ENCODE results near the gene UGT2A3. TPM values are rescaled to one million over a fixed set of nuclear protein-coding genes. Genes with fewer than 3 reads are reported as not detected.
"Not testable (repeated sequence)": the region's sequence is repeated elsewhere in the genome, so short reads cannot be mapped to it uniquely, and the experiment has no call there.

Gene UGT2A3
- total RNA-seq: not detected
- long read RNA-seq: 0 reads

- ATAC-seq (ENCODE audit: poor library complexity) (no peak), DNase-seq (no peak)
- intact Hi-C loops (cut with DNase I): no loop called here
Observed at GRCh38 chr4:68951078-68951805, at the start of gene UGT2A3. UGT2A3 (minus strand) TSS chr4:68951804; CDS start chr4:68951760, 44 bp downstream.

GRCh38 chr4:68997040-68997439 lies 45.4 kb upstream of the UGT2A3 start:
- no peak for ATAC-seq (ENCODE audit: poor library complexity)
- intact Hi-C loops (cut with DNase I): no loop called here
- DNase-seq: no peak

- no peak for ATAC-seq (ENCODE audit: poor library complexity)
- intact Hi-C loops (cut with DNase I): no loop called here
Observed at GRCh38 chr4:68995292-68995691, 43.7 kb upstream of the UGT2A3 start.

GRCh38 chr4:68987007-68987406 lies 35.4 kb upstream of the UGT2A3 start:
- ATAC-seq (ENCODE audit: poor library complexity) (no peak), DNase-seq (no peak)
- intact Hi-C loops (cut with DNase I): no loop called here

More at GRCh38 chr4:68995292-68995691, 43.7 kb upstream of the UGT2A3 start:
- DNase-seq: no peak

- ATAC-seq (ENCODE audit: poor library complexity): no peak
- intact Hi-C loops (cut with DNase I): no loop called here
Observed at GRCh38 chr4:68985442-68985841, 33.8 kb upstream of the UGT2A3 start.

GRCh38 chr4:68984947-68985346 lies 33.3 kb upstream of the UGT2A3 start:
- ATAC-seq (ENCODE audit: poor library complexity) (no peak), DNase-seq (no peak)
- intact Hi-C loops (cut with DNase I): no loop called here

More at GRCh38 chr4:68985442-68985841, 33.8 kb upstream of the UGT2A3 start:
- no peak for DNase-seq

- intact Hi-C loops (cut with DNase I): no loop called here
- DNase-seq (no peak), ATAC-seq (ENCODE audit: poor library complexity) (no peak)
Observed at GRCh38 chr4:68963374-68963773, 11.8 kb upstream of the UGT2A3 start.

- DNase-seq (no peak), ATAC-seq (ENCODE audit: poor library complexity) (no peak)
- intact Hi-C loops (cut with DNase I): no loop called here
Observed at GRCh38 chr4:68962868-68963267, 11.3 kb upstream of the UGT2A3 start.

- intact Hi-C loops (cut with DNase I): no loop called here
- ATAC-seq (ENCODE audit: poor library complexity): no peak
- DNase-seq: no peak
Observed at GRCh38 chr4:68960294-68961163, 8.9 kb upstream of the UGT2A3 start.

GRCh38 chr4:68959085-68959484 lies 7.5 kb upstream of the UGT2A3 start:
- DNase-seq; intact Hi-C loops (cut with DNase I); ATAC-seq (ENCODE audit: poor library complexity): not testable (repeated sequence)

- ATAC-seq (ENCODE audit: poor library complexity) (no peak), DNase-seq (no peak)
- intact Hi-C loops (cut with DNase I): no loop called here
Observed at GRCh38 chr4:68954126-68954525, 2.5 kb upstream of the UGT2A3 start.

- intact Hi-C loops (cut with DNase I): no loop called here
- ATAC-seq (ENCODE audit: poor library complexity): no peak
- no peak for DNase-seq
Observed at GRCh38 chr4:68953056-68953596, 1.5 kb upstream of the UGT2A3 start.

GRCh38 chr4:68951806-68952585 lies 392 bp upstream of the UGT2A3 start:
- ATAC-seq (ENCODE audit: poor library complexity) (no peak), DNase-seq (no peak)
- intact Hi-C loops (cut with DNase I): no loop called here

GRCh38 chr4:68950033-68950432 lies 1.6 kb downstream of the UGT2A3 start:
- ATAC-seq (ENCODE audit: poor library complexity) (no peak), DNase-seq (no peak)
- intact Hi-C loops (cut with DNase I): no loop called here

GRCh38 chr4:68948985-68949384 lies 2.6 kb downstream of the UGT2A3 start:
- intact Hi-C loops (cut with DNase I): no loop called here
- no peak for ATAC-seq (ENCODE audit: poor library complexity)
- no peak for DNase-seq

- no peak for DNase-seq
- intact Hi-C loops (cut with DNase I): no loop called here
- ATAC-seq (ENCODE audit: poor library complexity): no peak
Observed at GRCh38 chr4:68948044-68948743, 3.4 kb downstream of the UGT2A3 start.

GRCh38 chr4:68929076-68929737 lies 22.4 kb downstream of the UGT2A3 start:
- intact Hi-C loops (cut with DNase I): no loop called here
- no peak for ATAC-seq (ENCODE audit: poor library complexity)
- DNase-seq: no peak

- intact Hi-C loops (cut with DNase I): no loop called here
- DNase-seq (no peak), ATAC-seq (ENCODE audit: poor library complexity) (no peak)
Observed at GRCh38 chr4:68927165-68927564, 24.4 kb downstream of the UGT2A3 start.

Data from Right ventricle myocardium superior (tissue), 1 donor.